ENCODE data around the gene SH3RF3.

Gene SH3RF3

DNA sequence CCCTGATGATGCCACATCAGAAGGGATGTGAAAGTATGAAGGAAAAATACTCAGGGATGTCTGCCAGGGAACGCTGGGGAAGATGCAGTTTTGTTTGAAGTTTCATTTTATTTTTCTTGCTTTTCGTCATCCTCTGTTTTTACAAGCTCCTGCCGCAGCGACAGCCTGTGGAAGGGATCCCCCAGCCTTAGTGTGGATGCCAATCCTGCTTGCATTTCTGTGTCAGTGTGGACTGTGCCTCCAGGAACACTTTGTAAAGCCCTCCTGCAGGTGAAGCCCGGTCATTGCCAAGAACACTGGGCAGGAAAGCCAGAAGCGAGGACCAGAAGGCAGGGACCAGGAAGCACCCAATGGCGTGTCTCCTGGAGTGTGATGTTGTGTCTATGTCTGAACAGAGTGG is 250.5 kb downstream of the SH3RF3 start:
- no peak for DNase-seq (ENCODE audit: low read depth)

DNA sequence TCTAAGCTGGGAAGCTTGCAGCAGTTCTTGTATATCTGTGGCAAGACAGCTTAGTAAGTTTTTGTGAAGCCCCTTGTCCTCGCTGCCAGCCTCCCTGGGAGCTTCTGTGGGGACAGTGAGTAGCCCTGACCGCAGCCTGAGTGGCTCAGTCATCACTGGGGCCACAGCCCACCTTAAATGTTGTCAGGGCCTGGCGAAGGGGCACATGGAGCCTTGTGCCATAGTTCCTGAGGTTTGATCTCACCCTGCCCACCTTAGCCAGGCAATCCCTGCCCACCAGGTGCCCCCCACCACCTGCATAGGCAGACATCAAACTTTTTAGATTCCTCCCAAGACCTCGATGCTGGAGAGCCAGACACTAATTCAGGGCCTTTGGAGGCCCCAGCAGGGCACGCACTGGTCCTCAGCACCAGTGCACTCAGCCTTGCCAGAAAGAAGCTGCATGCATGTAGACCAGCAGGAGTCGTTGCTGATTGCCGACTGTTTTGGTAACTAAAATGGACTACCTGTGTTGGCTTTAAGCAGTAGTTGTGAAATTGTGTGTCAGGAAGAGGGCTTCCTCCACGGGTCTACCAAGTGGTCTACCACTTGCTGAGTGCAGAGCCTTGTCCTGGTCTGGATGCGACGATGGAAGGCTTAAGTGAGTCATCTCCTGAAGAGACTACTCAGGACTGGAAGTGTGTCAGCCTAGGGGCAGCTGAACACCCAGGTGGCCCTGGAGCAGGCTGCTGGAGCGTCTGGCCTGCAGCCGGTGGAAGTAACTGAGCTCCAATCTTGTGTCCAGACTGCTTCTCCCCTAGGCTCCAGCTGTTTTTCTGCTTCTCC is 251.7 kb downstream of the SH3RF3 start:
- DNase-seq (ENCODE audit: low read depth), result no peak

DNA sequence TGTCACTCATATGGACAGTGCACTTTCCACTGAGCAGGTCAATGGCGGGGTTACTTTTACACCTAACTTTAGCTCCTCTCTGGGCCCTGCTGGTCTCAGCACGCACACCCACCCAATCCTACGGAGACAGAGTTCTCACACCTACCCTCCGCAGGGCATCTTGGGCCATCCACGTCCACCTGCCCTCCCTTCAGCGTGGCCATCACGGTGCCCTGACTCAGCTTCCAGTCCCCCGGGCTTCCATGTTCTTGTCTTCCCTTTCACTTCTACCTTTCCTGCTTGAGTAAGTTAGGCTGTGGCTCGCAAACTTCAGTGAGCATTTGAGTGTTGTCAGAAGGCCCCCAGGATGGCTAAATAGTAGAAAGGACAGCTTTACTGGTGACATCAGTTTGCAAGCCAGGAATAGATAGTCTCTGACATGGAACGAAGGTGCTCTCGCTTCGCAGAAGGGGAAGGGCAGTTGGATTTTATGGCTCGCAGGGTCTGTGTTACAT is 252.4 kb downstream of the SH3RF3 start:
- no peak for DNase-seq (ENCODE audit: low read depth)

DNA sequence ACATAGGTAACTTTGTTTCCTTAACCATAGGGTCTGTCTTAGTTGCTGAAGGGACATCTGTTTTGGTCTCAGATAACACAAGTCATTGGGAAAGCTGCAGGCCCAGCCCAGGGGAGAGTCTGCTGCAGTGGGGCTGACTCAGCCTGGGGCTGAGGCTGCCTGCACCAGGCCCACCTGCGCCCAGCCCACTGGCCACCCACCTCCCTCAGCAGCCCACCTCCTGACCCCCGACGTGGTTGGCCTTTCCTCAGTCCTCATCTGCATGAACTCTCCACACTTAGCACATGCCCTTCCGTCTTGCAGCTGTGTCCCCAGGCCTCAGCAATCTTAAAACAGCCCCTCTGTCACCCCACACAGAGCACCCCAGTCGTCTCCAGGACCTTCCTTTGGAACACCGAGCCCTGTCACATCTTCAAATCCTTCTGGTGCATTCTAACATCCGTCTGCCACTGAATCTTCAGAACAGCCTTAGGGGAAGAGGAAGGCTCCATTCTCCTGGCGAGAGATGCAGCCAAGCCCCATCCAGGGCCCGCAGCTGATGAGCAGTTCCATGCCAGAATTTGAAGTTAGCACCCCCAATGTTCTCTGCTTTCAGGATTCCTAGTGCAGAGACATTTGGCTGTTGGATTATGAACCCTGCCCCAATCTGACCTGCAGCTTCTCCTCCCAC is 253.4 kb downstream of the SH3RF3 start:
- no peak for DNase-seq (ENCODE audit: low read depth)

DNA sequence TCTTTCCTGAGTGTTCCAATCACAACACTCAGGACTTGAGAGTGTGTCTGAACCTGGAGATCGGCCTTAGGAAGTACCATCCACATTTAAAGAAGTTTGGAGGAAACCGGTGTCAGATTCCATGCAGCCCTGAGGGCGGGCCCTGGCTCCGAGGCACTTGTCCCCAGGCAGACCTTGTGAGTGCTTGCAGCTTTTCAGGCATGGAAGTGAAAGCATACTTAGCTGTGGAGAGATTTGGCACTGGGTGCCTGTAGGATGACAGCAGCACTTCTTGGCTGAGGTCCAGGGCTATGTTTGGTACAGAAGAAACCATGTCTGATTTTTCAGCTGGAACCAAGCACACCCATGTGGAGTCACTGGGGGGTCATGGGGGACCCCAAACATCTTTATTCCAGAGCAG is 253.9 kb downstream of the SH3RF3 start:
- DNase-seq (ENCODE audit: low read depth), result no peak

DNA sequence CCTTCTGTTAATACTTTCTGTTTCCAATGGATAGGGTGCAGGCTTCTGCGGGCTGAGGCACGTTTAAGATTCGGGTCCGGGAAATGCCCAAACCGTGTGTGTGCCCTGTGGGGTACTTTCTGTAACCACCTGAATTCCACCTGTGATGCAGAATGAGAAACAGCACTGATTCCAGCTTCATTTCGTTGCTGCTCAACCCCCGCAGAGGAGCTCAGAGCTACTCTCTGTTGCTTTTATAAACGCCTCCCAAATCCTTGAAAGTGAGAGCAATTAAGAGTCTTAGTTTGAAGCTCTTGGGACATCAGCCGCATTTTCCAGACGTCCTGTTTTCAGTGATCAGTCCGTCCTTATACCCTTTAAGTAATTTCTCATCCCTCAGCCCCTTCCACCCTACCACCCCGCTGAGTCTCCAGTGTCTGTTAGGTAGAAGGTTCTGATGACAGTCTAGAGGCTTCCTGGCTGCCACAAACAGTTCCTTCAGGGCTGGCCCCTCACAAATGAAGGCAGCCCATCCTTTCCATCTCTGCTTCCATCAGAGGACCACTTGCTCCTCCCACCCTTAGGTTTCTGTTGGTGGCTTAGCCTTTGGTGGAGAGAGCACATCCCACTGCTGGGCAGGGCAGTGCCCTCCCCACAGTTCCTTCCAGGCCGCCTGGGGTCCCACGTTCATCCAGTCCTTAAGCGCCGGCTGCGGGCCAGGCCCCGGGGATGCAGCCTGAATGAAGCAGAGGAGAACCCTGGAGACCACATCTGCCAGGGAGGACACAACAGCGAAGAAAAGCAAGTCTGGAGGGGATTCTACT is 254.7 kb downstream of the SH3RF3 start:
- no peak for DNase-seq (ENCODE audit: low read depth)

DNA sequence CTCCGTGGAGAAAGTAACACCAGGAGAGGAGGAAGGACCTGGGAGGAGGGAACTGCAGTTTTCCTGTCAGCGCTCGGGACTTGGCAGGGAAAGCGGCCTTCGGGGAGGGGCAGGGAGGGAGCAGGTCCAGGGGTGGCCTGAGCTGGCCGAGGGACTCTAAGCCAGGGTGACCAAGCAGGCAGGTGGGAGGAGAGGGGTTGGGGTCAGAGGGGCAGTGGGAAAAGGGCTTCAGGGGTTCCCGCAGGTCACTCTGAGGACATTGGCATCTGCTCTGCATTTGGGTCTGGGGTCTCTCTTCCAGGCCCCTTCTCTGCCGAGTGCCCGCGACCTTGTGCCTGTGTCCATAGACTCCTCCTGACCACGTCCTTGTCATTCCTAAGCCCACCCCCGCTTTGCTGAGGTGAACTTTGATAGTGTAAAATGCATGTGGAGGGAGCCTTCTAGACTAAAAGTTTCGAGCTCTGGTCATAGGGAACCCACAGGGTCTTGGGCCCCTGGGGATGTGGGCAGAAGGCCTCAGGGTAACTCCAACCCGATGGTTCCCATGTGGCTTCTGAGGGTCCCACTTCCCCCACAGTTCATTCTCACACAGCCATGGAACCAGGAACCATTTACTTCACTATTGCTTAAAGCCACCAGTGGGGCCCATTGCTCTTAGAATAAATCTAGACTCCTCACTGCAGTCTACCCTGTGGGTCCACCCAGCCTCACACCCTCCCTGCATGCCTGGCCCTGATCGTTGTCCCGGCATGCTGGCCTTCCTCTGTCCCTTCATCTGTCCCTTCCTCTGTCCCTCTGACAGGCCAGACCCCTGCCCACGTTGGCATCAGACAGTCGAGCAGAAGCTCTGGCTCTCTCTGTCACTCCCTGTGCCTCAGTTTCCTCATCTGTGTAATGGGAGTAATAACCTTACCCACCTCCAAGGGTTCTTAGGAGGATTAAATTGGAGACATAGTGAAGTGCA is 255.6 kb downstream of the SH3RF3 start:
- DNase-seq (ENCODE audit: low read depth), result no peak

DNA sequence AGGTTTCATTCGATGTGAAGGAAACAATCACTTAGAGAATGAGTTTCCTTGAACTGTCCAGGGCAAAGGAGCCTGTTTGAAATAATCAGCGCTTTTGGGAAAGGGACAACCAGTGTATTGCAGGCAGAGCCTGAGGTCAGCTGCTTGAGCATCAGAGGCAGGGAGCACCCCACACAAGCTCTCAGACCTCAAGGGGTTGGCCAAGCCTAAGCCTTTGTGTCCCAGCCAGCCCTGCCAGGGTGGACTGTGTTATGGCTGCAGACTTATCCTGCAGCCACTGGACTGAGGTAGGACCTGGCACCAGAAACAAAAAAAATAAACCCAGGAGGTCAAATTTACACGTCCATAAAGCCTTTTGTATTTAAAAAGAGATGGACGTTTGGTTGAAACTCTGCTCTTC is 256.5 kb downstream of the SH3RF3 start:
- no peak for DNase-seq (ENCODE audit: low read depth)

DNA sequence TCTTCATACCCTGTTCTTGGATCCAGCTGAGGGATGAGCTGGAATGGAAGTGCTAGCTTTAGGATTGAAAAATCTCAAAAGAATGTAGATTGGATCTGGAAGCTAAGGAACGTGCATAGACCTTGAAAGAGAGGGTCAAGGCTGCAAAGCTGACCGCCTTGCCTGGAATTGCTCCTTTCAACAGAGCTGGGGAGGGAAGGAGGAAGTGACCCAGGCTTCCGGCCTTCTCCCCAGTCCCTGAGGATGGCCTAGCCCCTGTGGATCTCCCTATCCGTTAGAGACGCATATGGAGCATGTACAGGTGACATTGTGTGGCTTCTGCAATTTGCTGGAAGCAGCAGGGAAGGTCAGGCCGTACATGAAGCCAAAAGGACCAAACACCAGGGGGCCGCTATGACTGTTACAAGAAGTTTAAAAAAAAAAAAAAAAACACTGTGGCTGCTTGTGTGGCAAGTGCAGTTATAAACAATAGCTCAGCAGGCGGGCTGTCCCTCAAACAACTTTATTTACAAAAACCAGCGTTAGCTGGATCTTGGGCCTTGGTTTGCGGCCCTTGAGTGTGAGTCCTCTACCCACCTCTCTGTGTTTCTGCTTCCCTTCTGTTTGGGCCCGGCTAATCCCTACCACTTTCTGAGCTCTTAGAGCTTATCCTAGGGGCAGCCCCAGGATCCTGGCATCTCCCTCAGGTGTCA is 257.1 kb downstream of the SH3RF3 start:
- no peak for DNase-seq (ENCODE audit: low read depth)

DNA sequence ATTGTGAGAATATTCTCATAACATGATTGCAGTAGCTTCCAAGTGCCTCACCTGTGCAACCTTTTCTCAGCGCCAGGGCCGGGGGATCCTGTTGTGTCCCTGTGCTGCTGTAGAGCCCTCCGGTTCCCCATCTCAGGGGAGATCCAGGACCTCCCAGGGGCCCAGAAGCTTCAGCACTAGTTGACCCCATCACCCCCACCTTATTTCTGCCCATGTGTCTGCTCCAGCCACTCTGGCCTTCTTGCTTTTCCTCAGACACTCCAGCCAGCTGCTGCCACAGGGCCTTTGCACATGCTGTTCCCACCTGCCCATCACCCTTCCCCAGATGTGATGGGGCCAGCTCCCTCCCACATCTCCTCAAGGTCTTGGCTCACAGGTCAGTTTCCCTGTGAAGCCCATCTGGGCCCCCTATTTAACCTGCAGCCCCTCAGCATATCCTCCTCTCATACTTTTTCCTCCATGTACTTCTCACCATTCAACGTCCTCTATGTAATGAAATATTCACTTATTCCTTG is 258.3 kb downstream of the SH3RF3 start:
- DNase-seq (ENCODE audit: low read depth), result no peak

DNA sequence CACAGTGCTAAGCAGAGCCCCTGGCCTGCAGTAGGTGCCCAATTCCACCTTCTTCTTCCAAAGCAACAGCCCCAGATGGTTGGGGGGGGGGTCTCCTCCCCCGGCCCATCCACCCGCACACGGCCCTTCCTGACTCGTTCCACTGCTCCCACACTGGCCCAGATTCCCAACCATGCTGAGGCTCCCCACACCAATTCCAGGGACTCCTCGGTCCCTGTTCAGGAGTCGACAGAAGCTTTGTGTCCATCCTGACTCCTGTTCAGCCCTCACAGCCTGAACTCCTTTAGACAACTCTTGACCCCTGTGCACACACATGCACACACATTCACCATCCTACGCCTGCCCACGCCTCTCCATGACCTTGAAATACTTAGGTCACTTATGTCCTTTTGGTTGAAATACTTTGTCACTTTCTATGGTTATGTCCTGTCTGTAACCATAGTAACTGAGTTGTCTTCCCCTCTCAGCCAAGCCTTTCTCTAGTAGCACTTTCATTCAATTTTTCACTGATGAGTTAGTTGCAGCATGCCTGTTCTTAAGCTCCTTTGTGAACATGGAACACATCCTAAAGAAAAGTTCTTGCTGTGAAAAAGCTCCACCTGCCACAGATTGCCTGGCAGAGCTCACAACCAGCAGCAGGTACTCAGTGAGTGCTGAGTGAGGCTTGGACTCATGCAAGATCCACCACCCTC is 258.9 kb downstream of the SH3RF3 start:
- DNase-seq (ENCODE audit: low read depth), result no peak

DNA sequence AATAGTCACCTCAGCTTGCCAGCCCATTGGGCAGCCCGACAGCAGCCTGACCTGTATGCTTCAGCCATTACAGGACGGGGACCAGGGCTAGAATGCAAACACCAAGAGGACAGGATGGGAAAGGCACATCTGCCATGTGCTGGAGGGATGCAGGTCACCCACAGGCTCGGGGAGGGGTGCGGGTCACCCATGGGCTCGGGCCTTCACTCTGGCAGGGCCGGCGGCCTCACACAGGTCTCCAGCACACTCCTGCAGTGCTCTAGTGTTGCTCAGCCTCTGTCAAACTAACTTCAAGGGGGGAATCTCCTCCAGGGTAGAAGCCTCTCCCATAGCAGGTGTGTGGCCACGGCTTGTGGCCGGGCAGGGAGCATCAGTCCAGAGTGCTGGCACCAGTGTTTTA is 262.2 kb downstream of the SH3RF3 start:
- DNase-seq (ENCODE audit: low read depth), result no peak

DNA sequence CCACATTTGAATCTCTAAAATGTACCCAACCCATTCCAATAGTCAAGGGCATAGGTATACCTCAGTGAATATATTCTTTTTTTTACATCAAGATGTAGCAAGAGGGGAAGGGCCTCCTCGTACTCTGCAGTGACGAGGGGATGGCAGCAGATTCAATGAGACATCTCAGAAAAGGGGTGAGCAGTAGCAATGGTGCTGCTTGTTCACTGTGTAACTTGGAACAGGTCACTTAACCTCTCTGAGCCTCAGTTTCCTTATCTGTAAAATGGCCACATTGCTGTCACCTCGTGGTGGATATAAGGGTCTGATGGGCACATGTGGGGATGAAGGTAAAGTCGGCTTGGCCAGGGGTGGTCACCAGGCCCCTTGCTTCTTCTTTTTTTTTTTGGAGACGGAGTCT is 263.1 kb downstream of the SH3RF3 start:
- no peak for DNase-seq (ENCODE audit: low read depth)

DNA sequence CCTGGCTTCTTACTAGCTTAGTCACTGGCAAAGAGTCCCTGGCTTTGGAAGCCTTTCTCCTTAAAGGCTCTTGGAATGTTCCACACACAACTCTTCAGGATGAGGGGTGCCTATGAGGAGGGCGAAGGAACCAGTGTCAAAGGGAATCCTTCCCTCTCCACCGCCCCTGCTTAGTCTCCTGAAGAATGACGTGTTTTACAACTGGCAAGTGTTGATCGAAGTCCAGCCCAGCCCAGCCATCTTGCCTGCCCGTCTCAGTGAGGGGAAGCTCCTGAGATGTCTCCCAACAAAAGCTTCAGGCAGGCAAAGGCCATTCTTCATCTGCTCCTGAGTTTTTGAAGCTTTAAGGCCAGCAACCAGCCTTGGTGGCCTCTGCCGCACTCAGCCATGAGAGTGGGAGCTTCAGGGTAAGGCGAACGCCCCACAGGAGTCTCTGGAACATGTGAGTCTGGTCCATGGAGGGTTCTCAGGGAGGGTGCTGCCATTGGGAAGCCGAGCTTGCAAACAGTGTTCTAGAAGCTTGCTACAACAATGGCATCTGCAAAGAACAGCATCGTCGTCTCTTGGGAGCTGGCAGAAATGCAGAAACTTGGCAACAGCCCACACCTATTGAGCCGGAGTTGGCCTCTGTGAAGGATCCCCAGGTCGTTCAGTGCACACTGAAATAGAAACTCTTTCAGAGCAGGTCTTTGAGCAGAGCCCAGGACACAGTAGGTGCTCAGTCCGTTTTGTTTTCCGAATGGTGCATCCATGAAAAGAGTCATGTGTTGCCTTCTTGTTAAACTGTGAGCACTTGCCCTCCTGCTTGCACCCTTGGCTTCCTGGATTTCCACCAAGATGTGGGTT is 264.0 kb downstream of the SH3RF3 start:
- no peak for DNase-seq (ENCODE audit: low read depth)

DNA sequence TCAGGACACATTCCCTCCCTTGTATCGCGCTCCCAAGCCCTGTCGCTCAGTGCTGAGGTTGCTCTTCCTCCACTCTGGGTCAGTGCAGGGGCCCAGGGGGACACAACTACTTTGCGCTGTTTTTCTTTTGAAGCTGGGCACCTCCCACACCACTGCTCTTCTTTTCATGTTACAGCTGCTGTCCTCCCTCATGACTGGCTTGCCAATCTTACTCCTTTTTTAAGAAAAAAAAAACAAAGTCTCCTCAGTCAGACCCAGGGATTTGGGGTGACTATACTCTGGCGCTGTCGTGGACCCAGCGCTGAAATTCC is 264.6 kb downstream of the SH3RF3 start:
- DNase-seq (ENCODE audit: low read depth), result no peak

DNA sequence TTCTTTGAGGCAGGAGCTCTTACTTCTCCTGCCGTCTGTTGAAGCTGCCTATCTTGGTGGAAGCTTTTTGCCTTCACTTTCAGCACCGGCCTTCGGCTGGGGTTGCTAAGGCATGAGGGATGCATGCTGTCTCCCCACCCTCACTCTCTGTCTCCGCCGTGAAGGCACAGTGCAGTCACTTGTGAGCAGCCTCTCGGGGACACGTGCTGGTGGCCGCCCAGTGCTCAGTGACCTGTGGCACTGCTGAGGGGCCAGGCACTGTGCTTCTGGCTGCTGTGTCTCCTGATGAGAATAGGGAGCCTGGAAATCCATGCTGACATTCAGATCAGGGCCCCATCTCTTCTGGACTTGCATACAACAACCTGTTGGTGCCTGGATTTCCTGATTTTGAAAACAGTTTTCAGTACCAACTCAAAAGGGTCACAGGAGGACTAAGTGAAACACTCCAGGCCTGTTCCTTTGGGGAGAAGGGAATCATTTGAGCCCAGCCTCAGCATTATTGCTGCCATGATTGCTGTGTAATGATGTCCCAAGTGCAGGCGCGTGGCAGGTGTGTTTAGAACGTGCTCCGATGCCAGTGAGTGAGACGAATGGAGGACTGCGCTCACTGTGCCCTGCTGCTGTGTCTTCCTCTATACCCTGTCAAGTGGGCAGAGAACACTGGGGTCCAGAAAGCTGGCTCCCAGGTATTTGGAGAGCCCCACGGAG is 266.6 kb downstream of the SH3RF3 start:
- DNase-seq (ENCODE audit: low read depth), result no peak

DNA sequence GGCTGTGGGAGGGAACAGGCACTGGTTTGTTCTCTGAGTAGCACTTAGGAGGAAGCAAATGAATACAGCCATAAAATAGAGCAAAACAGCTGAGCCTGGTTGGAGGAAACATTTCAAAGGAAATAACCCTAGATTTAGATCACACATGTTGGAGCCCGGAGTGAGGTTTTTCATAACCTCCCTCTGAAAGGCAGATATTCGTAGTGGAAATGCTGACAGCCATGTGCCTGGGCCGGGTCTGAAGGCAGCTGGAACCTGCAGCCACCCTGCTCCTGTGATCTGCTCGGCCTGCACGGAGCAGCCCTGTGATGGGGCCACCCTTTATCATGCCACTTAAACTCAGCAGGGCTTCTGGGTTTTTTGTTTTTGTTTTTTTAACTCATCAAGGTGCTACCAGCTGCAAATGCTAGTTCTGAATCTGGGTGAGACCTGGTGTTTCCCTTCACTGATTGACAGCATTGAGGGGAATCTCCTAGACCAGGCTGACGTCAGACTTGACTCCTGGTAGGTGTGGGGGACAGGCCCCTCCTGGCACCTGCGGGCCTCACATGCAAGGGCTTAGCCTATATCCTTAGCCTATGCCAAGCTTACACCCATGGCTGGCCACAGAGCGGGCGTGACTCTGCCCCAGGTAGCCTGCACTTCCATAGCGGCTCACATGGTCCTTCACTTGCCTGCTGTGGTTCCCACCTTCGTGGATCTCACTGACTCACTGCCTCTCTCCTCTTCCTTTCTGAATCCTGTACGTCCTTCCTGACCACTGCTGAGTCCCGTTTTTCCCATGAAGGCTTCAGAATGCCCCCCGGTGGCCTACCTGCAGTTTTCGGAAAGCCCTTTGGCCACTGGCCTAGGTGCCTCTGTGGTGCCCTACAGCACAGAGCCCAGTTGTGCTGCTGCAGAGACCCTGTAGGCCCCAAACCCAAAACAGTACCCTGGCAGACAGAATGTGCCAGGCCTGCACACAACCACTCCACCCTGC is 267.5 kb downstream of the SH3RF3 start:
- DNase-seq (ENCODE audit: low read depth), result no peak

Measured in activated T-helper 1 cell treated with Interleukin-2 at 50 U/mL for 16 hours (primary cell).